GM19351 (cell line): ENCODE results near the gene CCDC146.
"Not testable (repeated sequence)": the region's sequence is repeated elsewhere in the genome, so short reads cannot be mapped to it uniquely, and the experiment has no call there.

Source experiments
- ATAC-seq: cut with Tn5 transposase; IDR thresholded peaks from one replicate; pipeline ENCODE4 v1.9.1; 2021; ENCODE audit warnings: mild to moderate bottlenecking, moderate library complexity; ENCODE audit not compliant: unreplicated experiment

CCDC146 gene

GRCh38 chr7:77121860-77122681, at the start of gene CCDC146:
TSS of gene CCDC146 (plus strand) at chr7:77122615. CDS start at chr7:77167669, 45,054 bp downstream.
- ATAC-seq = peak; percentile 98

- not testable (repeated sequence) for ATAC-seq
Observed at GRCh38 chr7:77074786-77075396, 47.5 kb upstream of the CCDC146 start.

- not testable (repeated sequence) for ATAC-seq
Observed at GRCh38 chr7:77077060-77077459, 45.4 kb upstream of the CCDC146 start.

GRCh38 chr7:77079112-77079511, 43.3 kb upstream of the CCDC146 start:
- not testable (repeated sequence) for ATAC-seq

GRCh38 chr7:77079624-77080023, 42.8 kb upstream of the CCDC146 start:
- not testable (repeated sequence) for ATAC-seq

GRCh38 chr7:77080236-77080635, 42.2 kb upstream of the CCDC146 start:
- ATAC-seq = not testable (repeated sequence)

GRCh38 chr7:77082192-77082591, 40.2 kb upstream of the CCDC146 start:
- not testable (repeated sequence) for ATAC-seq

- ATAC-seq = not testable (repeated sequence)
Observed at GRCh38 chr7:77092301-77092700, 30.1 kb upstream of the CCDC146 start.

GRCh38 chr7:77100501-77100900, 21.9 kb upstream of the CCDC146 start:
- ATAC-seq = not testable (repeated sequence)

GRCh38 chr7:77101187-77101586, 21.2 kb upstream of the CCDC146 start:
- not testable (repeated sequence) for ATAC-seq

GRCh38 chr7:77102671-77103070, 19.7 kb upstream of the CCDC146 start:
- not testable (repeated sequence) for ATAC-seq

GRCh38 chr7:77105904-77106303, 16.5 kb upstream of the CCDC146 start:
- ATAC-seq = not testable (repeated sequence)

- not testable (repeated sequence) for ATAC-seq
Observed at GRCh38 chr7:77107659-77108058, 14.8 kb upstream of the CCDC146 start.

- not testable (repeated sequence) for ATAC-seq
Observed at GRCh38 chr7:77108362-77108761, 14.1 kb upstream of the CCDC146 start.

GRCh38 chr7:77112719-77113306, 9.6 kb upstream of the CCDC146 start:
- ATAC-seq = not testable (repeated sequence)

- ATAC-seq = not testable (repeated sequence)
Observed at GRCh38 chr7:77125486-77125885, 3.1 kb downstream of the CCDC146 start.

GRCh38 chr7:77127009-77127408, 4.6 kb downstream of the CCDC146 start:
- ATAC-seq = not testable (repeated sequence)

- peak; percentile 89 for ATAC-seq
Observed at GRCh38 chr7:77128582-77129410, 6.4 kb downstream of the CCDC146 start.

- not testable (repeated sequence) for ATAC-seq
Observed at GRCh38 chr7:77131781-77132180, 9.4 kb downstream of the CCDC146 start.

- not testable (repeated sequence) for ATAC-seq
Observed at GRCh38 chr7:77138668-77139067, 16.3 kb downstream of the CCDC146 start.

GRCh38 chr7:77140291-77140690, 17.9 kb downstream of the CCDC146 start:
- not testable (repeated sequence) for ATAC-seq
